HepG2 (cell line): Measurements from ENCODE around the gene EIF5A. TPM values are rescaled to one million over a fixed set of nuclear protein-coding genes. Genes with fewer than 3 reads are reported as not detected.
A peak's percentile ranks its signal among the peaks of the same experiment; 100 is the strongest.

Source experiments
- ARNTL ChIP-seq: sonication (generic); formaldehyde crosslinking; IDR thresholded peaks from 2 replicates; pipeline ENCODE4 v1.4.0; 2020; ENCODE audit warnings: mild to moderate bottlenecking, missing genetic modification reagents
- ATAD3A ChIP-seq: sonication (generic); formaldehyde crosslinking; IDR thresholded peaks from 2 replicates; pipeline ENCODE4 v1.4.0; 2020; ENCODE audit warnings: missing genetic modification reagents
- ETV6 ChIP-seq: sonication (generic); formaldehyde crosslinking; conservative IDR thresholded peaks from 2 replicates; pipeline ENCODE4 v1.4.0; 2020; ENCODE audit warnings: missing genetic modification reagents
- HCFC1 ChIP-seq: fragments of 150-350 bp; IDR thresholded peaks from 2 replicates; pipeline ENCODE4 v1.6.1; 2014; ENCODE audit warnings: low read depth, low read length
- KDM1A ChIP-seq: IDR thresholded peaks from 2 replicates; pipeline ENCODE4 v1.6.1; 2016; ENCODE audit warnings: missing compliant biosample characterization
- NFIB ChIP-seq: sonication (generic); formaldehyde crosslinking; IDR thresholded peaks from 2 replicates; pipeline ENCODE4 v1.9.0; 2021; ENCODE audit warnings: missing genetic modification reagents, mild to moderate bottlenecking, borderline replicate concordance
- NFIC ChIP-seq: IDR thresholded peaks from 2 replicates; pipeline ENCODE4 v1.6.1; 2012; ENCODE audit warnings: mild to moderate bottlenecking, low read length, inconsistent platforms
- NRL ChIP-seq: sonication (generic); formaldehyde crosslinking; IDR thresholded peaks from 2 replicates; pipeline ENCODE4 v1.5.0; 2020; ENCODE audit warnings: missing genetic modification reagents, mild to moderate bottlenecking, moderate library complexity, borderline replicate concordance
- REST ChIP-seq, 2 experiments: IDR thresholded peaks; 2 replicates each; pipeline ENCODE4 v1.6.1; 2011 to 2012; ENCODE audit warnings: low read length in 2 of 2, borderline replicate concordance in 1 of 2, low read depth in 1 of 2, mild to moderate bottlenecking in 1 of 2, moderate library complexity in 1 of 2
- SOX13 ChIP-seq, 3 experiments: fragments of 450-650 bp in 1 of 3; sonication (generic) in 1 of 3; formaldehyde crosslinking in 1 of 3; IDR thresholded peaks in 2 of 3; conservative IDR thresholded peaks in 1 of 3; 2 replicates each; pipeline versions ENCODE4 v1.5.0 to v1.6.1; 2016 to 2020; ENCODE audit warnings: antibody characterized with exemption in 1 of 3, mild to moderate bottlenecking in 1 of 3, missing compliant biosample characterization in 1 of 3, missing genetic modification reagents in 1 of 3, moderate library complexity in 1 of 3
- SP140L ChIP-seq: sonication (generic); formaldehyde crosslinking; IDR thresholded peaks from 2 replicates; pipeline ENCODE4 v1.4.0; 2020; ENCODE audit warnings: missing genetic modification reagents, borderline replicate concordance
- STAG1 ChIP-seq: sonication (generic); formaldehyde crosslinking; IDR thresholded peaks from 2 replicates; pipeline ENCODE4 v1.4.0; 2020; ENCODE audit warnings: missing genetic modification reagents
- STAT5B ChIP-seq: sonication (generic); formaldehyde crosslinking; IDR thresholded peaks from 2 replicates; pipeline ENCODE4 v1.4.0; 2020; ENCODE audit warnings: missing genetic modification reagents
- TRAFD1 ChIP-seq: sonication (generic); formaldehyde crosslinking; IDR thresholded peaks from 2 replicates; pipeline ENCODE4 v1.5.1; 2020; ENCODE audit warnings: missing genetic modification reagents, mild to moderate bottlenecking, borderline replicate concordance
- ZBTB21 ChIP-seq: sonication (generic); formaldehyde crosslinking; IDR thresholded peaks from 2 replicates; pipeline ENCODE4 v1.4.0; 2020; ENCODE audit warnings: missing genetic modification reagents
- ZFP36L2 ChIP-seq: sonication (generic); formaldehyde crosslinking; IDR thresholded peaks from 2 replicates; pipeline ENCODE4 v1.4.0; 2020; ENCODE audit warnings: missing genetic modification reagents
- ZFP91 ChIP-seq: sonication (generic); formaldehyde crosslinking; IDR thresholded peaks from 2 replicates; pipeline ENCODE4 v1.9.0; 2022; ENCODE audit warnings: missing genetic modification reagents, mild to moderate bottlenecking, borderline replicate concordance
- ZNF367 ChIP-seq: sonication (generic); formaldehyde crosslinking; IDR thresholded peaks from 2 replicates; pipeline ENCODE4 v1.4.0; 2020; ENCODE audit warnings: missing genetic modification reagents, borderline replicate concordance
- ZNF530 ChIP-seq: sonication (generic); formaldehyde crosslinking; IDR thresholded peaks from 2 replicates; pipeline ENCODE4 v1.5.0; 2020; ENCODE audit warnings: low read depth, mild to moderate bottlenecking, missing genetic modification reagents
- ZNF703 ChIP-seq: sonication (generic); formaldehyde crosslinking; IDR thresholded peaks from 2 replicates; pipeline ENCODE4 v1.5.1; 2020; ENCODE audit warnings: missing genetic modification reagents, mild to moderate bottlenecking, moderate library complexity, borderline replicate concordance
- ZNF747 ChIP-seq: sonication (generic); formaldehyde crosslinking; IDR thresholded peaks from 2 replicates; pipeline ENCODE4 v1.8.1; 2023; ENCODE audit warnings: missing genetic modification reagents, mild to moderate bottlenecking, borderline replicate concordance
- polyA plus RNA-seq, 8 experiments: library from polyadenylated mRNA; depleted of rRNA in 3 of 8; stranded (reverse) in 7 of 8; unstranded in 1 of 8; fragments of >200 nt; fragmentation: Illumina TruSeq in 4 of 8; extraction: Trizol in 4 of 8; gene quantifications; 2 replicates each; pipeline versions ENCODE4 v1.2.1 to v1.2.3, GENCODE V29; 2011 to 2016; ENCODE audit warnings: low read depth in 4 of 8, missing spikeins in 1 of 8, mixed read lengths in 1 of 8; ENCODE audit not compliant: insufficient read depth in 1 of 8
- total RNA-seq, 5 experiments: library from RNA; depleted of rRNA; stranded (reverse); fragments of >200 nt; fragmentation: Illumina TruSeq; extraction: Trizol; gene quantifications; 2 replicates each; pipeline ENCODE4 v1.2.3, GENCODE V29; 2016; ENCODE audit warnings: low read depth in 1 of 5
- TF ChIP-seq, protein P1 (sequence below): sonication (generic); formaldehyde crosslinking; IDR thresholded peaks from 2 replicates; pipeline ENCODE4 v1.4.0; 2020; ENCODE audit warnings: mild to moderate bottlenecking, missing genetic modification reagents

Gene EIF5A
- total and polyA plus RNA-seq, 2 of the 13 experiments (the other 11 are each of a cell fraction or from before 2014, with no cell fraction given), result 319 to 337 TPM

GRCh38 chr17:7306911-7307685 lies at the start of gene EIF5A (continued):
- TF ChIP-seq TRAFD1 (CRISPR knock-in tag) (no peak), ZNF367 (CRISPR knock-in tag) (no peak), ETV6 (CRISPR knock-in tag) (no peak; the same call in 1 of the 2 replicates), STAT5B (CRISPR knock-in tag) (no peak), NFIB (CRISPR knock-in tag) (no peak), ZFP91 (peak; percentile 34; the same call in 1 of the 2 replicates), ATAD3A (CRISPR knock-in tag) (no peak), SOX13 (IDR thresholded peaks at IDR 0.05) (no peak), SOX13 (CRISPR knock-in tag; conservative IDR thresholded peaks at IDR 0.05 in 1 of 2, IDR thresholded peaks at IDR 0.05 in 1 of 2) (no peak; a peak in 1 of 4 replicates), NFIC (no peak), NRL (CRISPR knock-in tag) (no peak), ZNF530 (CRISPR knock-in tag) (no peak), ZBTB21 (no peak), ZNF703 (no peak), HCFC1 (no peak), ZNF747 (no peak; the same call in 1 of the 2 replicates), ZFP36L2 (CRISPR knock-in tag) (no peak), ARNTL (CRISPR knock-in tag) (peak; percentile 17; the same call in 1 of the 2 replicates), KDM1A (CRISPR knock-in tag) (no peak), REST (IDR thresholded peaks at IDR 0.05; ENCODE audit: borderline replicate concordance in 1 of 2, low read depth in 1 of 2, low read length in 2 of 2) (0 out of 4 replicates have a peak, but pooled peaks of 1 of the 2 experiments have one; percentile 47), STAG1 (CRISPR knock-in tag) (no peak), SP140L (no peak)
- TF ChIP-seq, protein P1, sequence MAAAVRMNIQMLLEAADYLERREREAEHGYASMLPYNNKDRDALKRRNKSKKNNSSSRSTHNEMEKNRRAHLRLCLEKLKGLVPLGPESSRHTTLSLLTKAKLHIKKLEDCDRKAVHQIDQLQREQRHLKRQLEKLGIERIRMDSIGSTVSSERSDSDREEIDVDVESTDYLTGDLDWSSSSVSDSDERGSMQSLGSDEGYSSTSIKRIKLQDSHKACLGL, result 0 out of 2 replicates have a peak, but pooled peaks have one; percentile 4
